HG03097 (cell line): ENCODE data around the gene POU6F1.
"Not testable (repeated sequence)": the region's sequence is repeated elsewhere in the genome, so short reads cannot be mapped to it uniquely, and the experiment has no call there.

ENCODE experiments used
- ATAC-seq: cut with Tn5 transposase; IDR thresholded peaks from one replicate; pipeline ENCODE4 v1.9.1; 2021; ENCODE audit not compliant: unreplicated experiment, low FRiP score

POU6F1 gene

DNA sequence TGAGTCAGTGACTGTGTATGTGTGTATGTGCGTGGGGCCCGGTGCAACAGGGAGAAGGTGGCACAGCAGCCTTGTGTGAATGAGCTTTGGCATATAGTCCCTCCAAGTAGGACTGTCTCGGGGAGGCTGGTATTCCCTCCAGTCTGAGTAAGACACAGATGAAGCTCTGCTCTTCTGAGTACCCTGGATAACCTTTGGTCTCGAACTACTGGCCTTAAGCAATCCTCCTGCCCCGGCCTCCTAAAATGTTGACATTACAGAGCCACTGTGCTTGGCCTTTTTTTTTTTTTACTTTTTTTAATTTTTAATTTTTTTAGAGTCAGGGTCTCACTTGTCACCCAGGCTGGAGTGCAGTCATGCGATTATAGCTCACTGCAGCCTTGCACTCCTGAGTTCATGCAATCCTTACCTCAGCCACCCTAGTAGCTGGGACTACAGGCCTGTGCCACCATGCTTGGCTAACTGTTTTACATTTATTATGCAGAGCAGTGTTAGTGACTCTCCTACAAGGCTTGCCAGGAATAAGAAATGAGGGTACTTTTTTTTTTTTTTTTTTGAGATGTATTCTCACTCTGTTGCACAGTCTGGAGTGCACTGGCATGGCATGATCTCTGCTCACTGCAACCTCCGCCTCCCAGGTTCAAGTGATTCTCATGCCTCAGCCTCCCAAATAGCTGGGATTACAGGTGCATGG, 11.4 kb upstream of the POU6F1 start:
- ATAC-seq = no peak

DNA sequence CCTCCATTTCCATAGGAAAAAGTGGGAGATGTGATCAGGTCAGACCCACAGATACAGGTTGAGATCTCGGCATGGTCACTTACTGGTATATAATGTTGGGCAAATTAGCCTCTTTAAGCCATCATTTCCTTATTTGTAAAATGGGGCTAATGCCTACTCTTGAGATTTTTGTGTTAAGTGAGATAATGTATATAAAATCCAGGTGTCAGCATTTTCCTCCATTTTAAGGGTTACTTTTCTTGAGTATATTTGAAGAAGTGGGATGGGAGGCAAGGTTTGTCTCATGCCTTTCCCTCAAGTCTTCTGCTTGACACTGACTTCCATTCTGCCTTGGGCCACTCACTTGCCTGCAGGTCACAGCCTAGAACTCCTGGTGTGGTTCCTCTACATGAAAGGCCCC, 10.1 kb upstream of the POU6F1 start:
- ATAC-seq = no peak

DNA sequence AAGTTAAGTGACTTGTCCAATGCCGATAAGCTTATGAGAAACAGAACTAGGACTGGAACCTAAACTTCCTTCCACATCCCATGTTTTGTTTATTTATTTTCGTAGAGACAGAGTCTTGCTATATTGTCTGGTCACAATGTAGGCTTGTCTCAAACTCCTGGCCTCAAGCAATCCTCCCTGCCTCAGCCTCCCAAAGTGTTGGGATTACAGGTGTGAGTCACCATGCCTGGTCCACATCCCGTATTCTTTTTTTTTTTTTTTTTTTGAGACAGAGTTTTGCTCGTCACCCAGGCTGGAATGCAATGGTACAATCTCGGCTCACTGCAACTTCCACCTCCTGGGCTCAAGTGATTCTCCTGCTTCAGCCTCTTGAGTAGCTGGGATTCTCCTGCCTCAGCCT, 9.2 kb upstream of the POU6F1 start:
- ATAC-seq = not testable (repeated sequence)

DNA sequence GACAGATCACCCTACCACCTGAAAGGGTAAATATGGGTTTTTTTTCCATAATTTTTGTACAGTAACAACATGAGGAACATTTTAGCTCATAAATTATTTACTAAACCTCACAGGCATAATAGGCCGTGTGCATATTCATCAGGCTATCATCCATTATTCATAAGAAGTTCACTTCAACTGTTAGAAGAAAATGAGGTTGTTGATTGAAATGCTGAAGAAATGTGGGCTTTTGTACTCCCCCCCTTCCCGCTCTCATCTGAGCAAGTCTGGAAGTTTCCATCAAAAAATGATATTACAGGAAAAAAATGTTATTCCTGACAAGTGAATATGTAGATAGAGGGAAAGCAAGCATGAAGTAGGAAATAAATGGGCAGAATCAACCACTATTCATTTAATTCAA, 7.9 kb upstream of the POU6F1 start:
- no peak for ATAC-seq

DNA sequence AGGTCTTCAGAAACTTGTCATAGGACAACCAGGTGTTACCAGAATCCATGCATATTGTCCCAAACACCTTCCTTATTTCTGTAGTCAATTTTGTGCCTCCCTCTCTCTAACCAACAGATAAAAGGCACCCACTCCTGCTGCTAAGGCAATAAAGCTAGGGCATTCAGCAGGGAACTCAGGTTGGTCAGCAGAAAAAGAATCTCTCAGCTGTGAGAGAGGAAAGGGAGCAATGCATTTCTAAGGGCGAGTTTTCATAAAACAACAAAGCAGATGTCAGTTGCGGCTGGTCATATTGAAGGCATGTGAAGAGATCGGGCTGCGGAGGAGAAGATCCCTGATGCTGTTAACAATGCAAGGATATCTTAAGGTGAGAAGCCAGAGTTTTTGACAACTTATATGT, 7.4 kb upstream of the POU6F1 start:
- ATAC-seq = no peak

DNA sequence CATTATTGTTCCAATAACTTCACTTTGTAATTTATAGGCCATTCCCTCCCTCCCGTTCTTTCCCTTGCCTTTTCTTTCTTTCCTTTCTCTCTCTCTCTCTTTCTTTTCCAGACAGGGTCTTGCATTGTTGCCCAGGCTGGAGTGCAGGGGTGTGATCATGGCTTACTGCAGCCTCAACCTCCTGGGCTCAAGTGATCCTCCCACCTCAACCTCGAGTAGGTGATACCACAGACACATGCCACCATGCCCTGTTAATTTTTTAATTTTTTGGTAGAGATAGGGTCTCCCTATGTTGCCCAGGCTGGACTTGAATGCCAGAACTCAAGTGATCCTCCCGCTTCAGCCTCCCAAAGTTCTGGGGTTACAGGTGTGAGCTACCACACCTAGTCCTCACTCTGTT, 6.8 kb upstream of the POU6F1 start:
- no peak for ATAC-seq

DNA sequence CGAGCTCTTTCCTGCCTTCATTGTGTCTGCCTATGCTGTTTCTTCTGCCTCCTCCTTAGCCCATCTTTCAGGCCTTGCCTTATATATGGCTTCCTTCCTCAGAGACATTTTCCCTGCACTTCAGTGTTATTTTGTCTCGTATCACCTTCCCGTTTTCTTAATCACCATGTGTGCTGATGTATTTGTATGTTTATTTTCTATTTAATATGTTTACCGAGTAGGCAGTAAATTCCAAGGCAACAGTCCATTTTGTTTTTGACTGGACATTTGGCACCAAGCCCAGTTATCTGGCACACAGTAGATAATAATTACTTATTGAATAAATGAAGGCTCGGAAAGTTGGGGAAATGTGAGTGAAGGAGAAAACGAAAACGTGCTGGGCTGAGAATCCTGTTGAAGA, 4.6 kb upstream of the POU6F1 start:
- no peak for ATAC-seq

DNA sequence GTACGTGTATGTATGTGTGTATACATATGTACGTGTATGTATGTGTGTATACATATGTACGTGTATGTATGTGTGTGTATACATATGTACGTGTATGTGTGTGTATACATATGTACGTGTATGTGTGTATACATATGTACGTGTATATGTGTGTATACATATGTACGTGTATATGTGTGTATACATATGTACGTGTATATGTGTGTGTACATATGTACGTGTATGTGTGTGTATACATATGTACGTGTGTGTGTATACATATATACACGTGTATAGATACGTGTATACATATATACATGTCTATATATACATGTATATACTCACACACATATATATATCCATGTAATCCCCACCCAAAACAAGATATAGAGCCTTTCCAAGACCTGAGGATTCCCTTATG, 2.0 kb upstream of the POU6F1 start:
- ATAC-seq = not testable (repeated sequence)

DNA sequence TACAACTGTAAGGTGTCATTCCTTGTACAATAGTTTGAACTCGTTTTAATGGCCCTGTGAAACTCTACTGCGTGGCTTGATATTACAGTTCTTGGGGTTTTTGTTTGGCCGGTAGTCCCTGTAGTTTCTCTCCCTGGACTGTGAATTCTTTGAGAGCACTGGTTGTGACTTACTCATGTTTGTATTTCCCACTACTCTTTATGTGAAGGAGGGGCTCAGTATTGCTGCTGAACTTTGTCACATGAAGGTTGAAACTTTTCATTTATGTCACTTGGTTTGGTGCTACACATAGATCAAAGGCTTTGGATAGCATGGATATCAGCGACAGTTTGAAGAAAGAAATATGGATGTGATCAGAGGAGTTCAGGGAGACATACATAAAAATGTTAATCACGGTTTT, 1.5 kb upstream of the POU6F1 start:
- no peak for ATAC-seq

DNA sequence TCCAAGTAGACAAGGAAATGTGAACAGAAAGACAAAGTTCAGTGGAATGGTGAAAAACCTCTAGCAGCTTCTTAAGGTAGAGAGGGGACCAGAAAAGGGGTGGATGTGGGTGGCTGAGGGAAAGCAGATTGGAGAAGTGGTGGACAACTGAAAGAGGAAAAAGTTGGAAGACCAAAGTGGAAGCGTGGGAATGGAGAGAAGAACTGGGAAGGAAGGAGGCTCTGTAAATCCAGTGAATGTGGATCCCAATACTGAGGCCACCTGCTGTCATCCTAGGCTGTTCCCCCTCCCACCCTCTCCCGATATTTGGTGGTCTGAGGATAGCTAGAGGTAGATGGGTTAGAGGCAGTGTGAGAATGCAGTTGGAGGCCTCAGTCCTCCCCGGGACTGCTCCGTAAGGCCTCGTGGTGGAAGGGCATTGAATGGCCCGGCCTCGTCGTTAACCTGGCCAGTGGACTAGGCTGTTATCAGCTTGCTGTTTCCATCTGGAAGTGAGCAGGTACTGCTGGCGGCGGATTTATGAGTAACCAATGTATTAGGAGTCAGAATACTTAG, 822 bp upstream of the POU6F1 start:
- ATAC-seq = no peak

DNA sequence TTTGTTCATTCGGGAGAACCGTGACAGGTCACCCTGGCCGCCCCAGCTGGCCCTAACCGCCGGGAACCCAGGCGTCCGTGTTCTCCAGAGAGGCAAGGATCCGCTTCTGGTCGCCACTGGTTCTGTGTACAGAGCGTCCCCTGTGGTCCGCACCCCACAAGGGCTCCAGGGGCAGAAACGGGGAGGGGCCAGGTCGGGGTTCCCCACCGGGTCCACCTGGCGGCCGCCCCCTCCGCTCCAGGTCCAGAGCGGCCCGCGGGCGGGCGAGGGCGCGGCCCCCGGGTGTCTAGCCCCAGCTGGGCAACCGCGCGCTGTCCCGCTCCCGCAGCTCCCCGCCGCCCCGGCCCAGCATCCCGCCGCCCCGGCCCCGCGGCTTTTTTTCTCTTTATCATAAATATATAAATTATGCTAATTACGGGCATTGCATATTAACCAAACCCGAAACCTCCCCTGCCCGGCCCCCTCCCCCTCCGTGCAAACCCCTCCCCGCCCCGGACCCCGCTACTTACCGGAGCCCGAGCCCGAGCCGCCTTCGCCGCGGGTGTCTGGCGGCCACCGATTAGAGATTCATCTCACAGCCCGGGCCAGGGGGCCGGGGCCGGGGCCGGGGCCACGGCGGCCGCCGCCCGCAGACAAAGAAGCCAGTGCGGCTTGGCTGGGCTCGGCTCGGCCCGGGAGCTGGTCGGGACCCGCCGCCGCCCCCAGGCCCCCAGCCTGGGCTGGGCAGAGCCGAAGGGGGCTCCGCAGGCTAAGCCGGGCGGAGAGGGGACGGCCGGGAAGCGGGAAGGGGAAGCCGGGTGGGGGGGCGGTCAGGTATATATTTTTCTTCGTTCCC, 512 bp downstream of the POU6F1 start:
- no peak for ATAC-seq

DNA sequence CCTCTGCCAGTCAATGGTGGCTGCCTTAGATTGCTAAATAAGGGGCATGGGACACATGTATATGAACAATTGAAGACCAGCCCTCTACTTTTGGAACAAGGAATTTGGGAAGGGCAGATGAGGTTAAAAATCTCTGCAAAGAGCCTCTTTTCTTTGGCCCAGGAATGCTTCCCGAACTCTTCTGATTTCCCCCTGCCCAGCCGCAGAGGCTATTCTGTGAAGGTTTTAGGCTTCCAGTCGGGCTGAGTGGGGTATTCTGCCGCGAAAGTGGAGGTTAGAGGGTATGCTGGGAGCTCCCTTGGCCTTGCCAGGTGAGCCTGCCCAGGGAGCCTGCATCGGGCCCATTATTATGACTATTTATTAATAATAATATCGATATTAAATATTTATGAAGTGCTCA, 1.2 kb downstream of the POU6F1 start:
- no peak for ATAC-seq

DNA sequence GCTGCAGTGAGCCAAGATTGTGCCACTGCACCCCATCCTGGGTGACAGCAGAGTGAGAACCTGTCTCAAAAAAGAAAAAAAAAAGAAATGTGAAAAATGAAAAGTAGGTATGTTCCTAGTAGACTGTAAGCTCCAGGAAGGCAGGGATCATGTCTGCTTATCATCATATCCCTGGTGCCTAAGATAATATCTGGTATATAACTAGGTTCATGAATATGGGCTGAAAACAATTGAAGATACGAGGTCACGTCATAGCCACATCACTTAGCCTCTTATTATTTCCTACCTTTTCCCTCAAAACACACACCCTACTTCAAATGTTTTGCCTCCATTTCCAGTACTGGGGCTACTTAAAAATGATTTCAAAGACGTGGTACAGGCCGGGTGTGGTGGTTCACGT, 3.0 kb downstream of the POU6F1 start:
- no peak for ATAC-seq

DNA sequence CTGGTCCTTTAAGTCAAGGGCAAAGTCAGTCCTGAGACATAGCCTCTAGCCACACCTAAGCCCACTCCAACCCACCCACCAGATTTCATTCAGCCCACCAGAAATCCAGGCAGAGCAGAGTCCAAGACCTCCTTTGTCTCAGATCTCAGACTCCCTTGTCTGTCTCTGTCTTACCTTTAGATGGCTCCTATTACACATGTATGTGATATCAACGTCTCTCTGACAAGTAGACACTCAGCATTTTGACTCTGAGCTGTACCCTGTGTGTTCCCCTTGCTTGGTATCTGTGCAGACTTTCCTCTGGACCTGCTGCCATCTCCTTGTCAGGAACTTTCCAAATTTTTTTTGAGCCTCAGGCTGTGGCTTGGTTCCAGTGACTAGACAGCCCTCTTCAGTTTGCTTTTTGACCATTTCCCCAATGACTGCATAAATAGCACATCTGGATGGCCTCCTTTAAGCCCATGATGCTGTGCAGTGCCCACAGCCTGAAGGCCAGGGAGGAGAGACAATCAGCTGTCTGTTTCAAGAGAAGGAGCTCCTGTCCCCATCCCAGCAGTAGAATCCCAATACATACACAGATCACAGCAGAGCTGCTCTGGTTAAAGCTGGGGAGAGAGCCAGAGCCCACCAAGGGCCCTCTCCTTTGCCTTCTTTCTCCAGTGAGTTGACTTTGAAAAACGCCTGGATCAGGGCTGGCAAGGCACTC, 7.0 kb downstream of the POU6F1 start:
- ATAC-seq = no peak

DNA sequence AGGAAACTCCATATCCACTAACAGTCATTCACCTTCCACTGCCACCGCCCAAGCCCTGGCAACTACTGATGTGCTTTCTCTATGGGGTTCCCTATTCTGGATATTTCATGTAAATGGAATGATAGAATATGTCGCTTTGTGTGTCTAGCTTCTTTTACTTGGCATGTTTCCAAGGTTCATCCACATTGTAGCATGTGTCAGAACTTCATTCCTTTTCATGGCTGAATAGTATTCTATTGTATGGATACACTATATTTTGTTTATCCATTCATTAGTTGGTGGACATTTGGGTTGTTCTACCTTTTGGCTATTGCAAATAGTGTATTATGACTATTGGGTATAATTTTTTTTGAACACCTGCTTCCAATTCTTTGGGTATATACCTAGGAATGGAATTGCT, 8.6 kb downstream of the POU6F1 start:
- no peak for ATAC-seq

DNA sequence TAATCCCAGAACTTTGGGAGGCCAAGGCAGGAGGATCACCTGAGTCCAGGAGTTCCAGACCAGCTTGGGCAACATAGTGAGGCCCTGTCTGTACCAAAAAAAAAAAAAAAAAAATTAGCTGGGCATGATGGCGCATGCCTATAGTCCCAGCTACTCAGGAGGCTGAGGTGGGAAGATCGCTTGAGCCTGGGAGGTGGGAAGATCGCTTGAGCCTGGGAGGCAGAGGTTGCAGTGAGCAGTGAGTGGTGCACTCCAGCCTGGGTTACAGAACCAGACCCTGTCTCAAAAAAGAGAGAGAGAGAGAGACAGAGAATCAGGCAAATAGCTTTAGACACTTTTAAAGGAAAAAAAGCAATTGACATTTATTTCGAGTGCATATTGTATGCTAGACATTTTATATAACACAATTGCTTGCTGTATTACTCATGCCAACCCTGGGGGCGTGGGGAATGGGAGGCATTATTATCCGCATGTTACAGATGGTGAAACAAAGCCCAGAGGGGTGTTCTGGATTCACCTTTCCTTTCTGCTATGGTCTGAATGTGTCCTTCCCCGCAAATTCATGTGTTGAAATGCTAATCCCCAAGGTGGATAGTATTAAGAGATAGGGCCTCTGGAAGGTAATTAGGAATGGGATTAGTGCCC, 9.7 kb downstream of the POU6F1 start:
- ATAC-seq = no peak

DNA sequence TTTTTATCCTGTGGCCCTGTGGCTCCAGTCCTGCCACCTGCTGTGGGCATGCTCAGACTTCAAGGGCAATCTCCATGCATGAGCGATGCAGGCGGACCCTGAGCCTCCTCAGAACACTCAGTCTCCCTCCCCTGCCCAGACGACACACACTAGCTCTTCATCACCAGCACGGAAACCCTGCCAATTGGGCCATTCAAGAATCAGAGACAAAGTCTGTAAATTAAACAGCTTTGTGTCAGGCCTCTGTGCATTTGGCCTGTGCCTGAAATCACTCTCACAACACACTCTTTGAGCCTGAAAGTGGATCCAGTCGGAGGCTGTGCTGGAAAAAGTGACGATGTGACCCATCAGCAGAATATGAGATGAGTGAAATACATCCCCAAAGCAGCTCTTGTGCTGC, 12.5 kb downstream of the POU6F1 start:
- no peak for ATAC-seq

DNA sequence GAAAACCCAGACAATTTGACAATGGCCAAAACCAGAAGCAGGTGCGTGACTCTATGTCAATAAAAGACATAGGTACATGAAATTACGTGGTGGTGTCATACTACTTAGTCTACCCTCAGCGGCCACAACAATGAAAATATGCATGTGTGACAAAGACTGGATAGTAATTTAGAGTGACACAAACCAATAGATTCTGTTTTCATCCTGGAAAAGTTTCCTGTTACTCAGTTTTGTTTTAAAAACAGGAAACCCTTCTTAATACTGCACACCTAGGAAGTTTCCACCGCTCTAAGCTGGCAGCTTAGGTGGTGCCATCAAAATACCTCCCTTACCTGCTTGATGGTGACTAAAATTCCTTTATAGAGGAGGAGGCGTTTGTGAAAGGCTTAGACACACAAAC, 15.1 kb downstream of the POU6F1 start:
- no peak for ATAC-seq

DNA sequence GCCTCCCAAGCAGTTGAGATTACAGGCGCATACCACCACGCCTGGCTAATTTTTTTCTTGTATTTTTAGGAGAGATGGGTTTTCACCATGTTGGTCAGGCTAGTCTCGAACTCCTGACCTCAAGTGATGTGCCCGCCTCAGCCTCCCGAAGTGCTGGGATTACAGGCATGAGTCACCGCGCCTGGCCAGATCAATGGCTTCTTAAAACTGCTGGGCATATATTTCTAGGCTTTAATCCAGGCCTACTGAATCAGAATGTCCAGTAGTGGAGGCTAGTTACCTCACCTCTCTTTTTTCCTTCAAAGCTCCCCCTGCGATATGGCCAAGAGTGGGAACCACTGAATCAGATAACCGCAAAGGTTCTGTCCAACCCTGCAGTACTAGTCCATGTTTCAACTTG, 17.1 kb downstream of the POU6F1 start:
- no peak for ATAC-seq

DNA sequence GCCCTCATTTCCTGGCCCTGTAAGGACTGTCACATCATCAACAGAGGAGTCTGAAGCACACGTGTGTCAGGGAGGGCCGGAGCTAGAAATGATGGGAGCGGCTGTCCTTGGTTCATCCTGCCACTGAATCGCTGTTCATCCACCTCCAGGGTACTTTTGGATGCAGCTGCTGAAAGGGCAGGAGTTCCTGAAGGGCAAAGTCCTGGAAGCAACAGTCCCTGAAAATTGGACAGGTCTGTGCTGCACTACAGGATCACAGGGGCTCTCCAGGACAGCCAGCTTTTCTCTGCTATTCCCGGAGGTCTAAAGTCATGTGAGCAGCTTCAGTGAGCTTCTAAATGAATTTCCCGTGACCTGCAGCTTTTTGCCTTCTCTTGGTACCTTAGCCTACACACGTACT, 17.7 kb downstream of the POU6F1 start:
- no peak for ATAC-seq

DNA sequence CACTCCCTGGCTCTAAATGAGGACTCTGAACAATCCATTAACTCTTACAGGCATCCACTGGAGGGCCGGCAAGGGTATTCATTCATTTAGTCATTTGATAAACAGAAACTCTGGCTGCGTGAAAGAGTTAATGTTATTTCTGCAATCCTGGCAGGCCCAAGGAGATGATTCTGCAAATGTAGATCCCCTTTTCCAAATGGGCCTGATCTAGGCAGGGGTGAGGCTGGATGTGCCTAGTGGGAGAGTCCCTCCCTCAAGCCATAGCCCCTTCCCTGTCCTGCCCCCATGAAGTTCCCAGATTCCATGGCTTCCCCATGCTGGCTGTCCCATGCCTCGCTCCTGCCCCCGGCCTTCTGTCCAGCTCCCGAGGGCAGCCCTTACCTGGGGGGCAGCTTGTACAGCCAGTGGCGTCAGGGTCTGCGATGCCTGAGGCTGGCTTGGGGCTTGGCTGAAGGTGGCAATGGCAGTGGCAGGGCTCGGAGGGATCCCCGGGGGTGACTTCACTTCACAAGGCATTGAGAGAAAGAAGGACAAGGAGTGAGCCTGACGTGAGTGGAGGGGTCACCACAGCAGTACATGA, 18.4 kb downstream of the POU6F1 start:
- ATAC-seq = no peak
